Fibroblast of villous mesenchyme (primary cell): ENCODE data around the gene SIPA1L3. TPM values are rescaled to one million over a fixed set of nuclear protein-coding genes. Genes with fewer than 3 reads are reported as not detected.
"Not testable (repeated sequence)": the region's sequence is repeated elsewhere in the genome, so short reads cannot be mapped to it uniquely, and the experiment has no call there.

Experiments used
- DNase-seq: peaks from one replicate; pipeline ENCODE4 v3.0.0-alpha.2; 2010; ENCODE audit warnings: low read depth
- H3K4me3 ChIP-seq: 2 replicates; pipeline ENCODE4 v1.5.1; 2011; ENCODE audit warnings: low read depth, mild to moderate bottlenecking, low read length
- total RNA-seq: library from RNA; depleted of rRNA; stranded (reverse); fragments of >200 nt; gene quantifications from 2 replicates; pipeline ENCODE4 v1.2.3, GENCODE V29; 2012
- TF ChIP-seq, protein P1 (sequence below): IDR thresholded peaks from 2 replicates; pipeline ENCODE4 v1.5.1; 2012; ENCODE audit warnings: low read depth, mild to moderate bottlenecking, low read length; ENCODE audit not compliant: insufficient read depth

Gene SIPA1L3
- total RNA-seq, 1 donor, result 19.0 TPM

GRCh38 chr19:37914908-37915307, 7.9 kb downstream of the SIPA1L3 start:
- no peak for DNase-seq

DNA sequence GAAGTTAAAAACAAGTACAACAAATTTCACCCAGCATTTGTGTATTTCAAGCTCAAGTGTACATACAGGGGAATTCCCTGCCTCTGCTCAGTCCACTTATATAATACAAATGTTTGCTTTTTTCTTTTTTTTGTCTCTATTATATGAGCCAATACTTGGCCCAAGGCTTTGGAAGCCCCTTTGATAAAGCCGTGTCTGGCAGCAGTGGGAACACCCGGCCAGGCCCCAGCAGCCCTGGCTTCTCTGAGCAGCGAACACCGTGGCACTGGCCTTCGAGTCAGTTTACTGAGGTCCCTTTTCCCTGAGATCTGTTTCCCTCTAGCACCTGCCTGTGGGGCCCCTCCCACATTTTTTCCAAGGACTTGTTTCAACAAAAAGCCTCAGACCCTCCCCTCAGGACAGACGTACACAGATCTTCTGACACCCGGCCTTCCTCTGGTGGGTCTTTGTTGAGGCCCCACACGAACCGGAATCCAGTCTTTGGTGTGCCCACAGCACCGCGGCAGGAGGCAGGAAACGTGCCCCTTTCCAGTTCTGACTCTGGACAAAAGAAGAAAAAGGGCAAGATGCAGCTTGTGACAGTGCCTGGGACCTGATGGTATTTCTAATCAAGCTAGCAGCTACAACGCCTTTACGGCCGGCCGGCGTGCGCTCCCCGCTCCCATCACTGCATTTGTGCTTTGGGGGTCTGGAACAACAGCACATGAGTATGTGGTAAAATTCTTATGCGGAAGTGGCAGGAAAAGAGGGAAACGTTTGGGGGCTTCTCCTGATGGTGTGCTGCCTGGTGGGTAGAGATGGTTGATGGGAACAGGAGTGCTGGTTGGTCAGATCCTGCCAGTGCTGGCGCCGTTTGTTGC, 13.8 kb downstream of the SIPA1L3 start:
- H3K4me3 ChIP-seq, result no peak overlapping the region
- TF ChIP-seq, protein P1, sequence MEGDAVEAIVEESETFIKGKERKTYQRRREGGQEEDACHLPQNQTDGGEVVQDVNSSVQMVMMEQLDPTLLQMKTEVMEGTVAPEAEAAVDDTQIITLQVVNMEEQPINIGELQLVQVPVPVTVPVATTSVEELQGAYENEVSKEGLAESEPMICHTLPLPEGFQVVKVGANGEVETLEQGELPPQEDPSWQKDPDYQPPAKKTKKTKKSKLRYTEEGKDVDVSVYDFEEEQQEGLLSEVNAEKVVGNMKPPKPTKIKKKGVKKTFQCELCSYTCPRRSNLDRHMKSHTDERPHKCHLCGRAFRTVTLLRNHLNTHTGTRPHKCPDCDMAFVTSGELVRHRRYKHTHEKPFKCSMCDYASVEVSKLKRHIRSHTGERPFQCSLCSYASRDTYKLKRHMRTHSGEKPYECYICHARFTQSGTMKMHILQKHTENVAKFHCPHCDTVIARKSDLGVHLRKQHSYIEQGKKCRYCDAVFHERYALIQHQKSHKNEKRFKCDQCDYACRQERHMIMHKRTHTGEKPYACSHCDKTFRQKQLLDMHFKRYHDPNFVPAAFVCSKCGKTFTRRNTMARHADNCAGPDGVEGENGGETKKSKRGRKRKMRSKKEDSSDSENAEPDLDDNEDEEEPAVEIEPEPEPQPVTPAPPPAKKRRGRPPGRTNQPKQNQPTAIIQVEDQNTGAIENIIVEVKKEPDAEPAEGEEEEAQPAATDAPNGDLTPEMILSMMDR, result no peak
- no peak for DNase-seq

More at GRCh38 chr19:37914908-37915307, 7.9 kb downstream of the SIPA1L3 start:
- H3K4me3 ChIP-seq, result no peak overlapping the region
- TF ChIP-seq, protein P1, result no peak

DNA sequence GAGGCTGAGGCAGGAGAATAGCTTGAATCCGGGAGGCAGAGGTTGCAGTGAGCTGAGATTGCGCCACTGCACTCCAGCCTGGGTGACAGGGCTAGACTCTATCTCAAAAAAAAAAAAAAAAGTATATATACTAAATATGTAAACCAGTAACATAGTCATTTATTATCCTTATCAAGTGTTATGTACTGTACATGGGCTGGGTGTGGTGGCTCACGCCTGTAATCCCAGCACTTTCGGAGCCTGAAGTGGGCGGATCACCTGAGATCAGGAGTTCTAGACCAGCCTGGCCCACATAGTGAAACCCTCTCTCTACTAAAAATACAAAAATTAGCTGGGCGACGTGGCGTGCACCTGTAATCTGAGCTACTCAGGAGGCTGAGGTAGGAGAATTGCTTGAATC, 17.6 kb downstream of the SIPA1L3 start:
- not testable (repeated sequence) for DNase-seq, H3K4me3 ChIP-seq

DNA sequence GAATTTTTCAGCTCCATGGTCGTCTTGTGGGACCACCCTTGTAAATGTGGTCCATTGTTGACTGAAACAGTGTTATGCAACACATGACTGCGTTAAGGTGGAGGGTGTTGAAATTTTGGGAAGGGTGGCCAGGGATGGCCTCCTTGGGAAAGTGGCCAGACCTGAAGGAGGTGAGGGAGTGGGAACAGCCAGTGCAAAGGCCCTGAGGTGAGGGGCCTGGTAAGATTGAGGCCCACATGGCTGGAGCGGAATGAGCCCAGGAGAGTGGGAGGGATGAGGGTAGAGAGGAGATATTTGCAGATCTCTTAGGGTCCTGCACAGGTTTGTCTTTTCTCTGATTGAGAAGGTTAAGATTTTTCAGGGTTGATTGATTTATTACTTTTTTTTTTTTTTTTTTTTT, 18.2 kb downstream of the SIPA1L3 start:
- TF ChIP-seq, protein P1, result no peak
- no peak overlapping the region for H3K4me3 ChIP-seq
- DNase-seq, result no peak

GRCh38 chr19:37926255-37926654, 19.2 kb downstream of the SIPA1L3 start:
- H3K4me3 ChIP-seq, result no peak overlapping the region
- no peak for DNase-seq
- TF ChIP-seq, protein P1, result no peak

GRCh38 chr19:37926711-37927110, 19.7 kb downstream of the SIPA1L3 start:
- no peak overlapping the region for H3K4me3 ChIP-seq
- DNase-seq, result no peak
- TF ChIP-seq, protein P1, result no peak

GRCh38 chr19:37928527-37929286, 21.7 kb downstream of the SIPA1L3 start:
- no peak overlapping the region for H3K4me3 ChIP-seq
- TF ChIP-seq, protein P1, result no peak
- no peak for DNase-seq
